Upper lobe of left lung (tissue), 4 donors: Measurements from ENCODE around the gene DOK4.

ENCODE experiments used
- CTCF ChIP-seq, 6 experiments: fragments of 450-650 bp in 4 of 6; fragments of 200-600 bp in 2 of 6; sonication (generic) in 2 of 6; IDR thresholded peaks; one replicate each; pipeline ENCODE4 v1.5.1; 2016 to 2019; ENCODE audit warnings: antibody characterized with exemption in 6 of 6
- EP300 ChIP-seq, 4 donors: sonication (generic); formaldehyde crosslinking; IDR thresholded peaks; one replicate each; pipeline ENCODE4 v1.5.1; 2017; ENCODE audit warnings: antibody characterized with exemption in 4 of 4, control low read depth in 2 of 4
- POLR2A ChIP-seq, 4 donors: fragments of 450-650 bp; IDR thresholded peaks; one replicate each; pipeline ENCODE4 v1.5.1; 2016 to 2017; ENCODE audit warnings: antibody characterized with exemption in 4 of 4, mild to moderate bottlenecking in 2 of 4
- POLR2AphosphoS5 ChIP-seq, 2 donors: sonication (generic); formaldehyde crosslinking; IDR thresholded peaks; one replicate each; pipeline ENCODE4 v1.5.1; 2017; ENCODE audit warnings: antibody characterized with exemption in 2 of 2

GRCh38 chr16:57517397-57518367 lies 31.4 kb upstream of the DOK4 start:
- TF ChIP-seq POLR2A (IDR thresholded peaks at IDR 0.05): no peak
- no peak for TF ChIP-seq CTCF (IDR thresholded peaks at IDR 0.05)
- TF ChIP-seq EP300 (IDR thresholded peaks at IDR 0.05): no peak
- TF ChIP-seq POLR2AphosphoS5 (IDR thresholded peaks at IDR 0.05): no peak
